ENCODE data around the gene DPEP1. TPM values are rescaled to one million over a fixed set of nuclear protein-coding genes. Genes with fewer than 3 reads are reported as not detected.
A peak's percentile ranks its signal among the peaks of the same experiment; 100 is the strongest.
"Not testable (repeated sequence)": the region's sequence is repeated elsewhere in the genome, so short reads cannot be mapped to it uniquely, and the experiment has no call there.

The DPEP1 gene
- total RNA-seq, 1 donor from 2014 or later: not detected

DNA sequence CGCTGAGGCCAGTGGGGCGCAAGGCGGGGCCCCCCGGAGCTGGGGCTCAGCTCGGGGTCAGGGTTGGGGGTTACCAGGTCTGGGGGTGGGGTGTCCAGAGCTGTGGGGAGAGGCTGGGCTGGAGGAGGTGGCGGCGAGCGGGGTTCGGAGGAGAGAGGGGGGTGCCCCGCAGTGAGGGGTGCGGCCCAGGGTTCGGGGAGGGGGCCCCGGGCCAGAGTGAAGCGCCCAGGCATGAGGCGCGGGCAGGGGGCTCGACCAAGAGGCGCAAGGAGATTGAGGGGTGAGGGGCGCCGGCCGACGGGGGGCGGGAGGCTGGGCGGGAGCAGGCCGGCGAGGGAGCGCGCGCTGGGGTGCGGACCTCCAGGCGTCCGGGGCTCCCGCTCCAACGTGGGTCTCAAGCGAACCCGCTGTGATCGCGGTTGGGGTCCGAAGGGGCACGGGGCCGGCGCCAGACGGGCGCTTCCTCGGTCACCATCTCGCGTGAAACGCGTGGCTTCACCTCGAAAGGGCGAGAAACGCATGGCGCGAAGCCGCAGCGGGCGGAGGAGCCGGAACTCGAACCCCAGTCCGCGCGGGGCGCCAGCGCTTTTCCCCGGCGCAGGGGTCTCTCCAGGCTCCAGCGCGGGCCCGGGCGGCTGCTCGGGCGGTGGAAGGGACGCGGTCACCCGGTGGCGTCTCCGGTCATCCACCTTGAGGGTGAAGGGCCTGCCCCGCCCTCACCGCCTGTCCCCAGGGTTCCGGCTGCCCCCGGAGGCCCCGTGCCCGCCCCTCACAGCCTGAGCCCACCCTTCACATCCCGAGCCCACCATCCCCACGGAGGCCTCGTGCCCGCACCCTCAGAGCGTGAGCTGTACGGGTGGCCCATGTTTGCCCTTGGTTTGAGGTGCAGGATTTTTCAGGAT is 37.0 kb upstream of the DPEP1 start:
- DNase-seq (ENCODE audit: low spot score) (no peak), ATAC-seq (no peak)
- intact Hi-C loops (cut with DNase I): no loop called here

DNA sequence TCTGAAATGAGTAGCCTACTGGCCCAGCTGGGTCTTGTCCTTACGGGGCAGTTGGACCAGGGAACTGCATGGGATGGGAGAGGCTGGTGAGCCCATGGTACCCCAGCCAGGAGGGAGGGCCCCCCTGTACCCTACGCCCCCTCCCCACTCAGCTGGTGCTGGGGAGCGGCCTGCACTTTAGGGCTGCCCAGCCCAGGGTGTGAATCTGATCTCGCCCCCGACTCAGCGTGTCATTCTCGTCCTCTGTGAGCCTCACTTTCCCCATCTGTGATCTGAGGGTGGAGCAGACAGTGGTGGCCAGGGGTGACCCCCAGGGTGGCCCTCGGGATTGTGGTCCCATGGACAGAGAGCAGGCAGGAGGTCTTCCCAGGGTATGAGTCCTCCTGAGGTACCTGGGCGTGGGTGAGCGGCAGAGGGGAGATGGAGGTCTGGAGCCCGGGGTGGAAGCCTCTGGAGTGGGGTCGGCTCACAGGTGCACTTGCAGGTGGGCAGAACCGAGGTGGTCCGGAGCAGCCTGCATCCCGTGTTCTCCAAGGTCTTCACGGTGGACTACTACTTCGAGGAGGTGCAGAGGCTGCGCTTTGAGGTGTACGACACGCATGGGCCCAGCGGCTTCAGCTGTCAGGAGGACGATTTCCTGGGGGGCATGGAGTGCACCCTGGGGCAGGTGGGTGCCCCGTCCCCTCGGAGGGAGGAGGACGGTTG is 36.2 kb upstream of the DPEP1 start:
- intact Hi-C loops (cut with DNase I): no loop called here
- ATAC-seq: peak; percentile 13
- no peak for DNase-seq (ENCODE audit: low spot score)

DNA sequence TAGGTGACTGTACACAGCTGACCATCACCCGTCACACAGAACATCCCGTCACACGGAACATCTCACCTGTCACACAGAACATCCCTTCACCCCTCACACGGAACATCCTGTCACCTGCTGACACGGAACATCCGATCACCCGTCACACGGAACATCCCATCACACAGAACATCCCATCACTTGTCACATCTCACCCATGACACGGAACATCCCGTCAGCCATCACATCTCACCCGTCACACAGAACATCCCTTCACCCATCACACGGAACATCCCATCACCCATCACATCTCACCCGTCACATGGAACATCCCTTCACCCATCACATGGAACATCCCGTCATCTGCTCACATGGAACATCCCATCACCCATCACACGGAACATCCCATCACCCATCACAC is 34.1 kb upstream of the DPEP1 start:
- no peak for DNase-seq (ENCODE audit: low spot score)
- no peak for ATAC-seq
- intact Hi-C loops (cut with DNase I): no loop called here

DNA sequence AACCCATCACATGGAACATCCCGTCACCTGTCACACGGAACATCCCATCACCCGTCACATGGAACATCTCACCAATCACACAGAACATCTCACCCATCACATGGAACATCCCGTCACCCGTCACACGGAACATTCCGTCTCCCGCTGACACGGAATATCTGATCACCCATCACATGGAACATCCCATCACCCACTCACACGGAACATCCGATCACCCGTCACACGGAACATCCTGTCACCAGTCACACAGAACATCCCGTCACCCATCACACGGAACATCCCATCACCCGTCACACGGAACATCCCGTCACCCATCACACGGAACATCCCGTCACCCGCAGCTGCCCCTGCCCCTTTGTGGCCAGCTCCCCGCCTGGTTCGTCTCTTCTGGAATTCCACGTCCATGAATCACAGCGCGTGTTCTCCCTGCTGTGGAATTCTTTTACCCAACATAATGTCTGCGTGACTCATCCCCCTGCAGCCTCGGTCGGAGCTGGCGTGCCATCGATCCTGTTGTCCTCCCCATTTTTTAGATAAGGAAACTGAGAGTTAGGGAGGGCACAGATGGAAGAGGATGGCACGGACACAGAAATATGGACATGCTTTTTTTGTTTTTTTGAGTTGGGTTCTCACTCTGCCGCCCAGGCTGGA is 32.3 kb upstream of the DPEP1 start:
- ATAC-seq (no peak), DNase-seq (ENCODE audit: low spot score) (no peak)
- intact Hi-C loops (cut with DNase I): no loop called here

DNA sequence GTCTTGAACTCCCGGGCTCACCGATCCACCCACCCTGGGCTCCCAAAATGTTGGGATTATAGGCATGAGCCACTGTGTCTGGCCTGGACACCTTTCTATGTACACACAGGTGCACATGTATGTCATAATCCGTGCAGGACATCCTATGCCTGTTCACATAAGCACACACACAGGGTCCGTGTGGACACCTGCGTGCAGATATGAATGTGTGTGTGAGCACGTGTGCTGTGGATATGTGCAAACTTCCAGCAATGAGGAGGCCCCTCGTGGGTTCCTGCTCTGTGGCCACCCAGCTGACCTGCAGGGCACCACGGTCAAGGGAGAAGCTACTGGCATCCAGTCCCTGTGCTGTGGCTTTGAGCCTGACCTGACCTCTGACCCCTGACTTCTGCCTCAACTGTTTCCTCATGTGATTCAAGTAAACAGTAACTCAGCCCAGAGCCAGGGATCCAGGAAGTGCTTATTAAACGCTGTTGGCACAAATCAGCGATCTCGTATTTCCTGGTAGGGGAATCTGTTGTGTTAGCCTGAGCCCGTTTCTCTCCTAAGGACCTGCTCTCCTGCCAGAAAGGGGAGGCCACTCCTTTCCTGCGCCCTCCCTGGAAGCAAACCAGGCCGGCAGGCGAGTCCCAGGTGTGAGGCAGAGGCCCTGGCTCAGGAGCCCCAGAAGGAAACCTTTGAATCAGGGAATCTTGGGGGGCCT is 31.4 kb upstream of the DPEP1 start:
- ATAC-seq: peak; percentile 25
- no peak for DNase-seq (ENCODE audit: low spot score)
- intact Hi-C loops (cut with DNase I): no loop called here

DNA sequence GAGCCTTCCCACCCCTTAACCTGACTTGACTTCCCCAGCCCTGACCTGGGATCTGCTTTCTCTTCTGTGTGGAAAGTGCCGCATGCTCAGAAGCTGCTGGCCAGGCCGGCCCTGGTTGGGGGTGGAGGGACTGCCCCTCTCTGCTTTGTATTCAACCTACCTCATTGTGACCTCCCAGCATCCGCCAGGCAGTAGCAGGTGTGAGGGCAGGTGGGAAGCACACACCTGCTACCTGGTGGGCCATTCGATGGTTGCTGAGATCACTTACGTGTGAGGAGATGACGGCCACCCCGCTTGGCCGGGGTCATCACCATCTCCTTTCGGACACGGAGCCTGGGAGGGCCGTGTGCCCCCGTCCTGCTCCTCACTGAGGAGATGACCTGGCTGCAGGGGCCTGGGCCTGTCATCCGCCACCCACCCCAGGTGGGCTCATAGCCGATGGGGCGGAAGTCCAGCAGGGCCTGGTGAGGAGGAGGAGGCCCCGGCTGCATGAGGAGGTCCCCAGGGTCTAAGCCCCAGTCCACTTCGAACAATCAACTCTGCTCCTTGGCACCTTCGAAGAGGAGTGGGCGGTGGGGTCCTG is 30.7 kb upstream of the DPEP1 start:
- DNase-seq (ENCODE audit: low spot score) (no peak), ATAC-seq (no peak)
- intact Hi-C loops (cut with DNase I): no loop called here

DNA sequence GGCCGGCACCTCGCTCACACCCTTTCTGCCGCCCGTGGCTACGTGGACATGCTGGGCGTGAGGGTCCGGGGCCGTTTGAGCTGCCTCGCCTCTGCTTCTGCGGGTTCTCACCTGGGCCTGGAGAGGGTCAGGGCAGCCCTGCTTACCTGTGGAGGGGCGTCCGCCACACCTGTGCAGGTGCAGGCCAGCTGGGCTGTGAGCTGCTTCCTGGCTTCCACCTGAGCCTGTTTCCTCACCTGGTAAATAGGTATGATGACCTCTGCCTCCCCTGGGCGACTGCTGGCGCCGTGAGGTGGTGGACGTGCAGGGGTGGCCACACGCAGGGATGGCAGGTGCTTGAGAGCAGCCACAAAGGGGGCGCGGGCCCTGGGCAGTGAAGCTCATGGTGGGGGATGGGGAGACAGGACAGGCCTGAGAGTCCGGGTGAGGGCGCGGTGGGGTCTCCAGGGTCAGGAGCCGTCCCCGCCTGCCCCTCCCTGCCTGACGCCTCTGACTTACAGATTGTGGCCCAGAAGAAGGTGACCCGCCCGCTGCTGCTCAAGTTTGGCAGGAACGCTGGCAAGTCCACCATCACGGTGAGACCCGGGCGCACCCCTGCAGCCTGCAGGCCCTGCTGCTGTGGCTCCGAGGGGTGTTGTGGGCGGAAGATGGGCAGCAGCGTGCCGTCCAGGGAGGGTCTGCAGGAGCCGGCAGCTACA is 30.1 kb upstream of the DPEP1 start:
- intact Hi-C loops (cut with DNase I): no loop called here
- ATAC-seq: no peak

DNA sequence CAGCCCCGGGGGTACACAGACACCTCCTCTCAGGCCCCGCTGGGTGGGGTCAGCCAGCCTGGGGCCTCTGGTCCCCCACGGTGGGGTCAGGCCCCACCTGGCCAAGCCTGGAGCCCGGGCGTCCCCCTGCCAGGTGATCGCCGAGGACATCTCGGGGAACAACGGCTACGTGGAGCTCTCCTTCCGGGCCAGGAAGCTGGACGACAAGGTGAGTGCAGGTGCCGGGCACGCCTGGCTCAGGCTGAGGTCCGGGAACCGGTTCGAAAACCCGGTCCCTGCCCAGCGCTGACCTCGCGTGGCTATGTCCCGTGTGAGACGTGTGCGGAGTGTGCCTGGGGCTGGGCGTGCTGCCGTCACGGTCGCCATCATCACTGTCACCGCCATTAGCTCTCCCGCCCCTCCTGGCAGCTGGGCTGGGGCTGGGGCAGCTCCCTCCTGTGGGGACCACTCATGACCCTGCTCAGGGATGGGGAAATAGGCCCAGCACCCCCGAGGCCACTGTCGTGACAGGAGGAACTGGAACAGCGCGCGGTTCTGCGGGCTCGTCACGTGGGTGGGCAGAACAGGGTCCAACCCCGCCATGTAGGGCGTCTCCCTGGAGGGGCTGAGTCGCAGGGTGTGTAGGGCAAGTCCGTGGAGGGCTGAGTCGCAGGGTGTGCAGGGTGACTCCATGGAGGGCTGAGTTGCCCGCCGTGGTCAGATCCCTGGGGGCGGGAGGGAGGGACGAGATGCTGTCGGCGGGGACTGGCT is 29.4 kb upstream of the DPEP1 start:
- ATAC-seq: peak; percentile 21
- intact Hi-C loops (cut with DNase I): no loop called here
- no peak for DNase-seq (ENCODE audit: low spot score)

More for the DNA sequence above, 30.1 kb upstream of the DPEP1 start:
- DNase-seq (ENCODE audit: low spot score): no peak

DNA sequence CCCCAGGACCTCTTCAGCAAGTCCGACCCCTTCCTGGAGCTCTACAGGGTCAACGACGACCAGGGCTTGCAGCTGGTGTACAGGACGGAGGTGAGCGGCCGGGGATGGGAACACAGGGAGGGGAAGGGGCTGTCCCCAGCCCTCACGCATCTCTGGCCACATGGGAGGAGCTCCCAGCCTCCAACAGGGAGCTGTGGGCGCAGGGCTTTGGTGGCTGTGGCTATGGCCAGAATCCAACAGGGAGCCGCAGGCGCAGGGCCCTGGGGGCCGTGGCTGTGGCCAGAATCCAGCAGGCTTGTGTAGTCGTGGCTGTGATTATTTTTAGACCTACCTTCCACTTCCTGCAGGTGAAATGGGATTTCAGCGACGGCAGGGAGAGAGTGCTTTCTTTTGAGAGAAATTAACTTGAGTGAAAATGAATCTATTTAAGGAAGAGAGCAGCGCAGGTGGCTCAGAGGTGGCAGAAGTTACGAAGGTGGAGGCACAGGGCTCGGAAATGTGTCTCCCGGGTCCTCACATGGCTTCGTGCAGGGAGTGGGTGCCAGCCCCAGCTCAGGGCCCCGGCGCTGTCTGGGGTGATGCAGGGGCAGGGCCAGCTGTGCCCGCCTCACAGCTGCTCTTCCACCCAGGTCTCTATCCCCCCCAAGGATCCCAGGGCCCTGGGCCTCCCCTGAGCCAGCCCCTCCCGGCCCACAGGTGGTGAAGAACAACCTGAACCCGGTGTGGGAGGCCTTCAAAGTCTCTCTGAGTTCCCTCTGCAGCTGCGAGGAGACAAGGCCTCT is 28.5 kb upstream of the DPEP1 start:
- DNase-seq (ENCODE audit: low spot score): no peak
- no peak for ATAC-seq
- intact Hi-C loops (cut with DNase I): no loop called here

DNA sequence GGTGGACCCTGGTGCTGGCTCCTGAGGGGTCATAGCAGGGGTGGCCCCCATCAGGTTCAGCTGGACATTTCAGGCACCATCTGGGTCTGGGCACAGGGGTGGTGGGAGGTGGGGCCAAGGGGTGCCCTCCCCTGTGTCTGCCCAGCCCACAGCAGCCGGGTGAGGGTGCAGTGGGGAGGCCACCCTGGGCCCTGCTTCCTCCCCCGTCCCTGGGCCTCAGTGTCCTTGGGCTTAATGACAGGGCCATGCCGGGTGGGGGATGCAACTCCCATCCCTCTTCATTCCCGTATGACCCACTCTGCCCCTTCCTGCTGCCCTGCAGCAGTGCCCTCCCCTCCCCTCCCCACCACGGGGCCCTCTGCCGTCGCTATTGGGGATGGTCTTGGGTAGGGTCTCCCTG is 27.2 kb upstream of the DPEP1 start:
- ATAC-seq: no peak
- intact Hi-C loops (cut with DNase I): no loop called here
- no peak for DNase-seq (ENCODE audit: low spot score)

DNA sequence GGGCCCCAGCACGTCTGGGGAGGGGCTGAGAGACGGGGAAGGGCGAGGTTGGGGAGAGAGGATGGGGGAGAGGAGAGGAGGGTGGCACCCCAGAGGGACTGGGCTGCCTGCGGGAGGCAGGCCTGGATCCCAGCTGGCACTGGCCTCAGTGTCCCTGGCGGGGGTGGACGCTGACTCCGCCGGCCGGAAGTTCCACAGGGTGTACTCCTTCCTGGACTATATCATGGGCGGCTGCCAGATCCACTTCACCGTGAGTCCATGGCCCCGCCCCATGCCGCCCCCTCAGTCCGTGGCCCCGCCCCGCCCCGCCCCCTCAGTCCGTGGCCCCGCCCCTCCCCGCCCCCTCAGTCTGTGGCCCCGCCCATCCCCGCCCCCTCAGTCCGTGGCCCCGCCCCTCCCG is 26.6 kb upstream of the DPEP1 start:
- ATAC-seq (no peak), DNase-seq (ENCODE audit: low spot score) (no peak)
- intact Hi-C loops (cut with DNase I): no loop called here

DNA sequence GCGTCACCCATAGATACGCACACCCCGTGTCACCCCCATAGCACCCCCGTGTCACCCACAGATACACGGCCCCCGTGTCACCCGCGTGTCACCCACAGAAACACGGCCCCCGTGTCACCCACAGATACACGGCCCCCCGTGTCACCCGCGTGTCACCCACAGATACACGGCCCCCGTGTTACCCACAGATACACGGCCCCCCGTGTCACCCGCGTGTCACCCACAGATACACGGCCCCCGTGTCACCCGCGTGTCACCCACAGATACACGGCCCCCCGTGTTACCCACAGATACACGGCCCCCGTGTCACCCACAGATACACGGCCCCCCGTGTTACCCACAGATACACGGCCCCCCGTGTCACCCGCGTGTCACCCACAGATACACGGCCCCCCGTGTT is 25.8 kb upstream of the DPEP1 start:
- intact Hi-C loops (cut with DNase I); ATAC-seq; DNase-seq (ENCODE audit: low spot score): not testable (repeated sequence)

DNA sequence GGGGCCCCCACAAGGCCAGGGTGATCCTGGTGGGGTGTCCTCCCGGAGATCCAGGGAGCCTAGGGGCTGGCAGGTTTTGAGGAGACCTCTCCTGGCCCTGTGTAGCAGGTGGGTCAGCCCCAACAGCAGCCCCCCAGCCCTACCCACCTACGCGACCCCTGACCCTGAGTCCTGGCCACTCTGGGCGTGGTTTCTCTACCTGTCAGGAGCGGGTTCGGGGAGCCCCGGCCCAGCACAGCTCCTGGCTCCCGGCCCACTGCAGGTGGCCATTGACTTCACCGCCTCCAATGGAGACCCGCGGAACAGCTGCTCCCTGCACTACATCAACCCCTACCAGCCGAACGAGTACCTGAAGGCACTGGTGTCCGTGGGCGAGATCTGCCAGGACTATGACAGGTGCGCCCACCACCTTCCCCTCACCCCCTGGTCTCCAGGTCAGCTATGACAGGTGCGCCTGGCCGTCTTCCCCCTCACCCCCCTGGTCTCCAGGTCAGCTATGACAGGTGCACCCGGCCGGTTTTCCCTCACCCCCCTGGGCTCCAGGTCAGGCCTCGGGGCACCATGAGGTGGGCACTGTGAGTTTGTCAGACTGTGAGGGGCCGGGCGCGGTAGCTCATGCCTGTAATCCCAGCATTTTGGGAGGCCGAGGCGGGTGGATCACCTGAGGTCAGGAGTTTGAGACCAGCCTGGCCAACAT is 24.9 kb upstream of the DPEP1 start:
- DNase-seq (ENCODE audit: low spot score) (no peak), ATAC-seq (peak; percentile 8)
- intact Hi-C loops (cut with DNase I): no loop called here

DNA sequence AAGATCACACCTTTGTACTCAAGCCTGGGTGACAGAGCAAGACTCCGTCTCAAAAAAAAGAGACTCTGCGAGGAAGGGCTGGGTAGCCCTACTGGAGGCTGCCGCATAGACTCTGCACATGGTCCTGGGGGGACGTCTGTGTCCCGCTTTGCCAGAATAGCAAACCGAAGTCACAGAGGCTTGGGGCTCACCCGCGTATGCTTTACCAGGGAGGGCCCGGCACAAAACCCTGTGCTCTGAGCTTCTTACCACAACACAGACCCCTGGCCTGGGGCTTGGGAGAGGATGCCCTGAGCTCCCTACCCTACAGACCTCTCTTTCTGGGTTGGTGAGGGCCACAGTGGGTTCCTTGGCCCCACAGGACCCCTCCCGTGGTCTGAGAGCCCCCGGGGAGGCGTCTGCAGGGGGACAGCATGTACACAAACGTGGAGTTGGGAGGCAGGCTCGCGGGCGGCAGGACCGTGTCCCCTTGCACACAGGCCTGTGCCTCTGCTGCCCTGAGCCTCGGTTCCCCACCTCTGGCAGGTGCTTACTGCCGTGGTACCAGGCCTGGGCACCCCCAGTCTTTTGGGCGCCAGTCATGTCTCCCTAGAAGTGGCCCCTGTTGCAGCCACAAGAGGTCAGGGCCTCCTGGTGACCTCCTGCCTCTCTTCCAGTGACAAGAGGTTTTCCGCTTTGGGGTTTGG is 24.1 kb upstream of the DPEP1 start:
- ATAC-seq (no peak), DNase-seq (ENCODE audit: low spot score) (no peak)
- intact Hi-C loops (cut with DNase I): no loop called here

DNA sequence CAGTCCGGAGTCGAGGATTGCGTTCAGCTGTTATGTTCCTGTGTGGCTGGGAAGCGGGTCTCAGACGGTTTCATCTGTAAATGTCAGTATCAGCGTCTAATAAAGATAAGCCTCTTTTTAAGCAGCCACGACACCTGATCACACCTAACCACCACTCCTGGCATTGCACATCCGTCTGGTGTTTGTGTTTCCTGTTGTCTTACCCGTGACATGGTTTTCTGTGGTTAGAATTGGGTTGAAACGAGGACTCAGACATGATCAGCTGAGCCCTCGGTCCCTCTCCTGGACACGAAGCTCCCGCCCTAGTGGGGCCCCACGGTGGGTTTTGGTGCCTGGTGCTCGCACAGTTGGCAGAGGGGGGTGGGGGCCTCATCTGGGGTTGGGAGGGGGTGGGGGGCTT is 19.6 kb upstream of the DPEP1 start:
- intact Hi-C loops (cut with DNase I): no loop called here
- ATAC-seq (no peak), DNase-seq (ENCODE audit: low spot score) (no peak)

Data from sciatic nerve (tissue), 2 donors.